HL-60 (cell line): ENCODE data around the gene TPCN1.

Experiments used
- GABPA ChIP-seq: IDR thresholded peaks from 2 replicates; pipeline ENCODE4 v1.6.1; 2012; ENCODE audit warnings: low read depth
- POLR2AphosphoS5 ChIP-seq: IDR thresholded peaks from 2 replicates; pipeline ENCODE4 v1.6.1; 2012; ENCODE audit warnings: low read depth
- TF ChIP-seq, protein P1 (sequence below): IDR thresholded peaks from one replicate; pipeline ENCODE4 v1.5.1; 2011; ENCODE audit warnings: low read length, control low read depth, inconsistent platforms; ENCODE audit not compliant: insufficient read depth
- TF ChIP-seq, protein P2 (sequence below): IDR thresholded peaks from 2 replicates; pipeline ENCODE4 v1.6.1; 2012; ENCODE audit warnings: low read depth; ENCODE audit not compliant: insufficient replicate concordance

DNA sequence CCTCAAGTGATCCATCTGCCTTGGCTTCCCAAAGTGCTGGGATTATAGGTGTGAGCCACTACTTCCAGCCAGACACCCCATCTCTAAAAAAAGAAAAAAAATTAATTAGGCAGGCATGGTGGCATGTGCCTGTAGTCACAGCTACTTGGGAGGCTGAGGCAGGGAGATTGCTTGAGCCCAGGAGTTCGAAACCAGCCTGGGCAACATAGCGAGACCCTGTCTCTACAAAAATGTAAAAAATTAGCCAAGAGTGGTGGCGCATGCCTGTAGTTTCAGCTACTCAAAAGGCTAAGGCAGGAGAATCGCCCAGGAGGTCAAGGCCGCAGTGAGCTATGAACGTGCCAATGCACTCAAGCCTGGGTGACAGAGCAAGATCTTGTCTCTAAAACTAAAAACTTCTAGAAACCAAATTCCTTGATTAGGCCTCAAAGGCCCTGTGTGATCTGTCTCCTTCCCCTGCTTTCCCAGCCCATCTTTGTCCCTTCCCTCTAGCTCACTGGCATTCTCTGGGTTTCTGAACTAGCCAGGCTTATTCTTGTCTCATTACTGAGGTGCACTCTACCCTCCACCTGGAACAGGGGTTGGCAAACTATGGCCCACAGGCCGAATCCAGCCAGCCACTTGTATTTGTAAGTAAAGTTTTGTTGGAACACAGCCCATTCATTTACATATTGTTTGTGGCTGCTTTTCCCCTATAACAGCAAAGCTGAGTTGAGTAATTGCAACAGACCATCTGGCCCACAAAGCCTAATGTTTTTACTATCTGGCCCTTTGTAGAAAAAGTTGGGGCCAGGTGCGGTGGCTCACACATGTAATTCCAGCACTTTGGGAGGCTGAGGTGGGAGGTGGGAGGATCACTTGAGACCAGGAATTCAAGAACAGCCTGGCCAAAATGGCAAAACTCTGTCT lies 17.2 kb upstream of the TPCN1 start:
- TF ChIP-seq, protein P1, sequence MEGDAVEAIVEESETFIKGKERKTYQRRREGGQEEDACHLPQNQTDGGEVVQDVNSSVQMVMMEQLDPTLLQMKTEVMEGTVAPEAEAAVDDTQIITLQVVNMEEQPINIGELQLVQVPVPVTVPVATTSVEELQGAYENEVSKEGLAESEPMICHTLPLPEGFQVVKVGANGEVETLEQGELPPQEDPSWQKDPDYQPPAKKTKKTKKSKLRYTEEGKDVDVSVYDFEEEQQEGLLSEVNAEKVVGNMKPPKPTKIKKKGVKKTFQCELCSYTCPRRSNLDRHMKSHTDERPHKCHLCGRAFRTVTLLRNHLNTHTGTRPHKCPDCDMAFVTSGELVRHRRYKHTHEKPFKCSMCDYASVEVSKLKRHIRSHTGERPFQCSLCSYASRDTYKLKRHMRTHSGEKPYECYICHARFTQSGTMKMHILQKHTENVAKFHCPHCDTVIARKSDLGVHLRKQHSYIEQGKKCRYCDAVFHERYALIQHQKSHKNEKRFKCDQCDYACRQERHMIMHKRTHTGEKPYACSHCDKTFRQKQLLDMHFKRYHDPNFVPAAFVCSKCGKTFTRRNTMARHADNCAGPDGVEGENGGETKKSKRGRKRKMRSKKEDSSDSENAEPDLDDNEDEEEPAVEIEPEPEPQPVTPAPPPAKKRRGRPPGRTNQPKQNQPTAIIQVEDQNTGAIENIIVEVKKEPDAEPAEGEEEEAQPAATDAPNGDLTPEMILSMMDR = no peak
- TF ChIP-seq GABPA = no peak
- TF ChIP-seq POLR2AphosphoS5 = 0 out of 2 replicates have a peak, but pooled peaks have one; percentile 28
- TF ChIP-seq, protein P2, sequence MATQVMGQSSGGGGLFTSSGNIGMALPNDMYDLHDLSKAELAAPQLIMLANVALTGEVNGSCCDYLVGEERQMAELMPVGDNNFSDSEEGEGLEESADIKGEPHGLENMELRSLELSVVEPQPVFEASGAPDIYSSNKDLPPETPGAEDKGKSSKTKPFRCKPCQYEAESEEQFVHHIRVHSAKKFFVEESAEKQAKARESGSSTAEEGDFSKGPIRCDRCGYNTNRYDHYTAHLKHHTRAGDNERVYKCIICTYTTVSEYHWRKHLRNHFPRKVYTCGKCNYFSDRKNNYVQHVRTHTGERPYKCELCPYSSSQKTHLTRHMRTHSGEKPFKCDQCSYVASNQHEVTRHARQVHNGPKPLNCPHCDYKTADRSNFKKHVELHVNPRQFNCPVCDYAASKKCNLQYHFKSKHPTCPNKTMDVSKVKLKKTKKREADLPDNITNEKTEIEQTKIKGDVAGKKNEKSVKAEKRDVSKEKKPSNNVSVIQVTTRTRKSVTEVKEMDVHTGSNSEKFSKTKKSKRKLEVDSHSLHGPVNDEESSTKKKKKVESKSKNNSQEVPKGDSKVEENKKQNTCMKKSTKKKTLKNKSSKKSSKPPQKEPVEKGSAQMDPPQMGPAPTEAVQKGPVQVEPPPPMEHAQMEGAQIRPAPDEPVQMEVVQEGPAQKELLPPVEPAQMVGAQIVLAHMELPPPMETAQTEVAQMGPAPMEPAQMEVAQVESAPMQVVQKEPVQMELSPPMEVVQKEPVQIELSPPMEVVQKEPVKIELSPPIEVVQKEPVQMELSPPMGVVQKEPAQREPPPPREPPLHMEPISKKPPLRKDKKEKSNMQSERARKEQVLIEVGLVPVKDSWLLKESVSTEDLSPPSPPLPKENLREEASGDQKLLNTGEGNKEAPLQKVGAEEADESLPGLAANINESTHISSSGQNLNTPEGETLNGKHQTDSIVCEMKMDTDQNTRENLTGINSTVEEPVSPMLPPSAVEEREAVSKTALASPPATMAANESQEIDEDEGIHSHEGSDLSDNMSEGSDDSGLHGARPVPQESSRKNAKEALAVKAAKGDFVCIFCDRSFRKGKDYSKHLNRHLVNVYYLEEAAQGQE = no peak
